GM21367 (cell line): ENCODE measurements around the gene SLC24A3.

Experiments used
- ATAC-seq: cut with Tn5 transposase; IDR thresholded peaks from one replicate; pipeline ENCODE4 v1.9.1; 2021; ENCODE audit not compliant: unreplicated experiment

SLC24A3 gene

GRCh38 chr20:19695081-19695480 lies 482.6 kb downstream of the SLC24A3 start:
- no peak for ATAC-seq

- ATAC-seq = no peak
Measured at GRCh38 chr20:19696620-19697019, 484.2 kb downstream of the SLC24A3 start.

- ATAC-seq = no peak
Measured at GRCh38 chr20:19697415-19697814, 485.0 kb downstream of the SLC24A3 start.

- no peak for ATAC-seq
Measured at GRCh38 chr20:19699180-19699971, 486.9 kb downstream of the SLC24A3 start.

- no peak for ATAC-seq
Measured at GRCh38 chr20:19701429-19701828, 489.0 kb downstream of the SLC24A3 start.

GRCh38 chr20:19706463-19706862 lies 494.0 kb downstream of the SLC24A3 start:
- no peak for ATAC-seq

- no peak for ATAC-seq
Measured at GRCh38 chr20:19709635-19710335, 497.3 kb downstream of the SLC24A3 start.

- no peak for ATAC-seq
Measured at GRCh38 chr20:19710336-19711120, 498.1 kb downstream of the SLC24A3 start.

- ATAC-seq = no peak
Measured at GRCh38 chr20:19711126-19711525, 498.7 kb downstream of the SLC24A3 start.

GRCh38 chr20:19712721-19713260 lies 500.3 kb downstream of the SLC24A3 start:
- no peak for ATAC-seq

- ATAC-seq = no peak
Measured at GRCh38 chr20:19713822-19714578, 501.6 kb downstream of the SLC24A3 start.

- no peak for ATAC-seq
Measured at GRCh38 chr20:19714579-19714840, 502.1 kb downstream of the SLC24A3 start.

GRCh38 chr20:19715986-19716385 lies 503.5 kb downstream of the SLC24A3 start:
- no peak for ATAC-seq

- no peak for ATAC-seq
Measured at GRCh38 chr20:19718880-19719279, 506.4 kb downstream of the SLC24A3 start.

GRCh38 chr20:19720991-19721390 lies 508.5 kb downstream of the SLC24A3 start:
- no peak for ATAC-seq

GRCh38 chr20:19723051-19723450 lies 510.6 kb downstream of the SLC24A3 start:
- ATAC-seq = no peak

- ATAC-seq = no peak
Measured at GRCh38 chr20:19723813-19724430, 511.5 kb downstream of the SLC24A3 start.

GRCh38 chr20:19725373-19725772 lies 512.9 kb downstream of the SLC24A3 start:
- no peak for ATAC-seq

- no peak for ATAC-seq
Measured at GRCh38 chr20:19725814-19726525, 513.5 kb downstream of the SLC24A3 start.
